ENCODE data around the gene EPAS1.

DNA sequence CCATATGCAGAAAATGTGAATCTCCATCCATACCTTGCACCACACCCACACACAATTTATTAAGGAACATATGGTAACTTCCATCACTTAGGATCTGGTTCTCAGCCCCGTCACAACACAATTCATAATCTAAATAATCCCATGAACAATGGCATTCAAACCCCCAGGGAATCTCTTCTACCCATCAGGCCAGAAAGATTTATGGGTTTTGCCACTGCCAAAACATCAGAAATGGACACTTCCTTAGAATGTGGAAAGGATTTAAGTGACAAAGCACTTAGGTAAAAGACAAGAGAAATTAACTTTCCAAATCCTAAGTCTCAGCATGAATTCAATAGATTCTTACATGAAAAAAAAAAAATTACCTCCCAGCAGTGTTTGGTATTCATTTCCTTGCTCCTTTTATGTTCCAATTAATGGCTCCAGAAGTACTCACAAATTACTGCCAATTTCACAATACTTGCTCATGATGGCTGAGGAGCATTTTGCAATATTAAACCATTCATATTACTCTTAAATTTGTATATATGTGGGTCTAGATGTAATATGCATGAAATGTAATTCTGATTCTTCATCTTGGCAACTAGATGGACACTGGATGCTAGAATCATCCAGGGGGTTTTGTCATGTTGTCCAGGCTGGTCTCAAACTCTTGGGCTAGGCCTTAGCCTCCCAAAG, 125.6 kb downstream of the EPAS1 start:
- TF ChIP-seq, protein P1, sequence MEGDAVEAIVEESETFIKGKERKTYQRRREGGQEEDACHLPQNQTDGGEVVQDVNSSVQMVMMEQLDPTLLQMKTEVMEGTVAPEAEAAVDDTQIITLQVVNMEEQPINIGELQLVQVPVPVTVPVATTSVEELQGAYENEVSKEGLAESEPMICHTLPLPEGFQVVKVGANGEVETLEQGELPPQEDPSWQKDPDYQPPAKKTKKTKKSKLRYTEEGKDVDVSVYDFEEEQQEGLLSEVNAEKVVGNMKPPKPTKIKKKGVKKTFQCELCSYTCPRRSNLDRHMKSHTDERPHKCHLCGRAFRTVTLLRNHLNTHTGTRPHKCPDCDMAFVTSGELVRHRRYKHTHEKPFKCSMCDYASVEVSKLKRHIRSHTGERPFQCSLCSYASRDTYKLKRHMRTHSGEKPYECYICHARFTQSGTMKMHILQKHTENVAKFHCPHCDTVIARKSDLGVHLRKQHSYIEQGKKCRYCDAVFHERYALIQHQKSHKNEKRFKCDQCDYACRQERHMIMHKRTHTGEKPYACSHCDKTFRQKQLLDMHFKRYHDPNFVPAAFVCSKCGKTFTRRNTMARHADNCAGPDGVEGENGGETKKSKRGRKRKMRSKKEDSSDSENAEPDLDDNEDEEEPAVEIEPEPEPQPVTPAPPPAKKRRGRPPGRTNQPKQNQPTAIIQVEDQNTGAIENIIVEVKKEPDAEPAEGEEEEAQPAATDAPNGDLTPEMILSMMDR (IDR thresholded peaks at IDR 0.05): no peak
- TF ChIP-seq POLR2A (IDR thresholded peaks at IDR 0.05): no peak

Data from adrenal gland (tissue), 5 donors.